Activated CD8-positive, alpha-beta memory T cell treated with anti-CD3 and anti-CD28 coated beads, Interleukin-2, amount 50 U/mL, for 4 hours (primary cell): ENCODE measurements around the gene VPS72.

ENCODE experiments used
- DNase-seq: peaks from one replicate; pipeline ENCODE4 v3.0.0-alpha.2; 2020

Gene VPS72

GRCh38 chr1:151184211-151184610, 5.8 kb downstream of the VPS72 start:
- no peak for DNase-seq

- no peak for DNase-seq
Measured at GRCh38 chr1:151176514-151177045, 13.4 kb downstream of the VPS72 start.

GRCh38 chr1:151175863-151176262, 14.1 kb downstream of the VPS72 start, which contains the start of gene TMOD4:
TSS of gene TMOD4 (minus strand) at chr1:151175981. CDS start at chr1:151174875, 1,106 bp downstream.
- no peak for DNase-seq

- no peak for DNase-seq
Measured at GRCh38 chr1:151175041-151175741, 14.8 kb downstream of the VPS72 start.

- no peak for DNase-seq
Measured at GRCh38 chr1:151171190-151171589, 18.8 kb downstream of the VPS72 start.

GRCh38 chr1:151167116-151167515, 22.9 kb downstream of the VPS72 start:
- no peak for DNase-seq

- DNase-seq = no peak
Measured at GRCh38 chr1:151166505-151166956, 23.5 kb downstream of the VPS72 start.

- peak; percentile 92 for DNase-seq
Measured at GRCh38 chr1:151165738-151166504, 24.1 kb downstream of the VPS72 start, which contains the start of the genes LYSMD1 and SCNM1. TSS of gene LYSMD1 (minus strand) at chr1:151165902. CDS start at chr1:151165258, 644 bp downstream. TSS of gene SCNM1 (plus strand) at chr1:151166144. CDS start at chr1:151166153, 9 bp downstream.

GRCh38 chr1:151165281-151165737, 24.7 kb downstream of the VPS72 start:
- DNase-seq = peak; percentile 26

GRCh38 chr1:151164732-151165280, 25.2 kb downstream of the VPS72 start:
- DNase-seq = no peak

- no peak for DNase-seq
Measured at GRCh38 chr1:151159373-151159772, 30.6 kb downstream of the VPS72 start.

- DNase-seq = no peak
Measured at GRCh38 chr1:151158751-151159251, 31.2 kb downstream of the VPS72 start.

- DNase-seq = peak; percentile 54
Measured at GRCh38 chr1:151158326-151158725, 31.7 kb downstream of the VPS72 start.

GRCh38 chr1:151157067-151157531, 32.9 kb downstream of the VPS72 start:
- peak; percentile 36 for DNase-seq

GRCh38 chr1:151156515-151156819, 33.5 kb downstream of the VPS72 start, which contains the start of gene TNFAIP8L2:
TSS of gene TNFAIP8L2 (plus strand) at chr1:151156649. CDS start at chr1:151158698, 2,049 bp downstream.
- DNase-seq = peak; percentile 75

- no peak for DNase-seq
Measured at GRCh38 chr1:151147665-151148064, 42.3 kb downstream of the VPS72 start.

GRCh38 chr1:151147132-151147503, 42.9 kb downstream of the VPS72 start:
- DNase-seq = no peak

- DNase-seq = peak; percentile 85
Measured at GRCh38 chr1:151146412-151147131, 43.4 kb downstream of the VPS72 start, which contains the start of gene SEMA6C. TSS of gene SEMA6C (minus strand) at chr1:151146631. CDS start at chr1:151142621, 4,010 bp downstream.

GRCh38 chr1:151146072-151146411, 44.0 kb downstream of the VPS72 start:
- DNase-seq = no peak

- no peak for DNase-seq
Measured at GRCh38 chr1:151145304-151146071, 44.5 kb downstream of the VPS72 start.
